GM19395 (cell line): ENCODE results near the gene SEMA5A.

ENCODE experiments used
- ATAC-seq: cut with Tn5 transposase; IDR thresholded peaks from one replicate; pipeline ENCODE4 v1.9.1; 2021; ENCODE audit warnings: mild to moderate bottlenecking, moderate library complexity; ENCODE audit not compliant: unreplicated experiment

Gene SEMA5A

GRCh38 chr5:9297134-9297533, 248.7 kb downstream of the SEMA5A start:
- no peak for ATAC-seq

GRCh38 chr5:9295466-9295801, 250.4 kb downstream of the SEMA5A start:
- no peak for ATAC-seq

- no peak for ATAC-seq
Measured at GRCh38 chr5:9294793-9295465, 250.9 kb downstream of the SEMA5A start.

- ATAC-seq = no peak
Measured at GRCh38 chr5:9288234-9288633, 257.6 kb downstream of the SEMA5A start.

GRCh38 chr5:9284781-9285307, 261.0 kb downstream of the SEMA5A start:
- no peak for ATAC-seq

GRCh38 chr5:9284272-9284671, 261.6 kb downstream of the SEMA5A start:
- ATAC-seq = no peak

GRCh38 chr5:9283473-9283872, 262.4 kb downstream of the SEMA5A start:
- no peak for ATAC-seq

- ATAC-seq = no peak
Measured at GRCh38 chr5:9283021-9283420, 262.9 kb downstream of the SEMA5A start.

GRCh38 chr5:9282211-9282610, 263.7 kb downstream of the SEMA5A start:
- no peak for ATAC-seq

- no peak for ATAC-seq
Measured at GRCh38 chr5:9279774-9280173, 266.1 kb downstream of the SEMA5A start.

GRCh38 chr5:9278921-9279603, 266.8 kb downstream of the SEMA5A start:
- no peak for ATAC-seq

GRCh38 chr5:9269014-9269413, 276.9 kb downstream of the SEMA5A start:
- ATAC-seq = no peak

GRCh38 chr5:9268226-9268625, 277.6 kb downstream of the SEMA5A start:
- no peak for ATAC-seq

- no peak for ATAC-seq
Measured at GRCh38 chr5:9265441-9266287, 280.2 kb downstream of the SEMA5A start.

GRCh38 chr5:9264301-9264700, 281.6 kb downstream of the SEMA5A start:
- no peak for ATAC-seq

- no peak for ATAC-seq
Measured at GRCh38 chr5:9263656-9264055, 282.2 kb downstream of the SEMA5A start.

GRCh38 chr5:9251379-9251980, 294.4 kb downstream of the SEMA5A start:
- no peak for ATAC-seq

- ATAC-seq = no peak
Measured at GRCh38 chr5:9249231-9249630, 296.6 kb downstream of the SEMA5A start.

GRCh38 chr5:9245071-9245470, 300.8 kb downstream of the SEMA5A start:
- no peak for ATAC-seq

- ATAC-seq = no peak
Measured at GRCh38 chr5:9244417-9244816, 301.5 kb downstream of the SEMA5A start.
